ENCODE data around the gene FUS. TPM values are rescaled to one million over a fixed set of nuclear protein-coding genes. Genes with fewer than 3 reads are reported as not detected.

FUS gene
- total and polyA plus RNA-seq, 12 donors, result 12.7 to 536 (median 148) TPM

GRCh38 chr16:31225193-31225592 is 45.3 kb downstream of the FUS start:
- no peak for TF ChIP-seq CTCF (IDR thresholded peaks at IDR 0.05)
- TF ChIP-seq POLR2A (IDR thresholded peaks at IDR 0.05), result no peak
- no peaks in the 10 kb centered on the region for H3K36me3 ChIP-seq (replicated peaks in 1 of 2)
- 91 to 100% (median 97%) methylated on average over 3 of the region's 3 CpGs for WGBS, 4 donors
- intact Hi-C loops (cut with DNase I), result no loop called here
- no peaks in the 10 kb centered on the region for H3K4me1 ChIP-seq (replicated peaks in 1 of 2)
- no peak for DNase-seq
- H3K27ac ChIP-seq, result no peak overlapping the region
- no peaks in the 10 kb centered on the region for H3K9me3 ChIP-seq (replicated peaks in 1 of 3)
- H3K4me3 ChIP-seq, result no peak overlapping the region
- no peaks in the 10 kb centered on the region for H3K27me3 ChIP-seq

- Histone ChIP-seq H3K27me3 (no peaks in the 10 kb centered on the region), H3K27ac (no peak overlapping the region), H3K36me3 (replicated peaks in 1 of 2) (no peaks in the 10 kb centered on the region), H3K4me1 (replicated peaks in 1 of 2) (no peaks in the 10 kb centered on the region), H3K9me3 (replicated peaks in 1 of 3) (no peaks in the 10 kb centered on the region), H3K4me3 (no peak overlapping the region)
- no peak for DNase-seq
- no peak for TF ChIP-seq CTCF (IDR thresholded peaks at IDR 0.05)
- no peak for TF ChIP-seq POLR2A (IDR thresholded peaks at IDR 0.05)
- intact Hi-C loops (cut with DNase I), result no loop called here
- WGBS, 4 donors, result 94 to 99% (median 97%) methylated on average over 4 of the region's 4 CpGs
These were observed 48.3 kb downstream of the FUS start for GRCh38 chr16:31228206-31228605.

GRCh38 chr16:31229501-31229900 is 49.6 kb downstream of the FUS start:
- intact Hi-C loops (cut with DNase I), result no loop called here
- no peak overlapping the region for H3K4me3 ChIP-seq
- no peaks in the 10 kb centered on the region for H3K4me1 ChIP-seq (replicated peaks in 1 of 2)
- TF ChIP-seq CTCF (IDR thresholded peaks at IDR 0.05) (no peak), POLR2A (IDR thresholded peaks at IDR 0.05) (no peak)
- no peak overlapping the region for H3K27ac ChIP-seq
- no peak for DNase-seq
- H3K9me3 ChIP-seq (replicated peaks in 1 of 3), result no peaks in the 10 kb centered on the region
- H3K36me3 ChIP-seq (replicated peaks in 1 of 2), result no peaks in the 10 kb centered on the region
- WGBS, 4 donors, result 57 to 63% (median 59%) methylated on average over 10 of the region's 10 CpGs
- no peaks in the 10 kb centered on the region for H3K27me3 ChIP-seq

- H3K4me3 ChIP-seq, result no peak overlapping the region
- intact Hi-C loops (cut with DNase I), result no loop called here
- no peaks in the 10 kb centered on the region for H3K4me1 ChIP-seq (replicated peaks in 1 of 2)
- no peaks in the 10 kb centered on the region for H3K36me3 ChIP-seq (replicated peaks in 1 of 2)
- WGBS, 4 donors, result 81 to 88% (median 84%) methylated on average over 4 of the region's 4 CpGs
- TF ChIP-seq CTCF (IDR thresholded peaks at IDR 0.05) (no peak), POLR2A (IDR thresholded peaks at IDR 0.05) (no peak)
- H3K27ac ChIP-seq, result no peak overlapping the region
- no peaks in the 10 kb centered on the region for H3K9me3 ChIP-seq (replicated peaks in 1 of 3)
- no peaks in the 10 kb centered on the region for H3K27me3 ChIP-seq
- DNase-seq, result no peak
These were observed 58.1 kb downstream of the FUS start for GRCh38 chr16:31238041-31238440.

Small RNA genes lying within 50 kb of the gene (small RNA-seq; reads per million reads assigned to genes)
- gene AC009088.4, result 0 reads per million in 2 donors
- 0 reads per million in 2 donors for gene NDUFA3P6

Other genes with a start within 250 kb of the FUS start
- gene ORAI3, start 231.1 kb upstream of the FUS start, total RNA-seq, result 100 to 1,000 TPM in 1 of 9 donors, 10 to 100 TPM in 8; 25.6 to 101 (median 86.3) TPM
- 10 to 100 TPM; 19.5 to 60.5 (median 45.8) TPM for gene ORAI3, start 231.1 kb upstream of the FUS start, polyA plus RNA-seq
- 10 to 100 TPM in 6 of 9 donors, 1 to 10 TPM in 3; 2.3 to 23.0 (median 11.6) TPM for gene SETD1A, start 222.4 kb upstream of the FUS start, total RNA-seq
- 10 to 100 TPM in 2 of 3 donors, 1 to 10 TPM in 1; 8.7 to 40.1 (median 19.1) TPM for gene SETD1A, start 222.4 kb upstream of the FUS start, polyA plus RNA-seq
- gene HSD3B7, start 194.9 kb upstream of the FUS start, total RNA-seq, result 10 to 100 TPM in 8 of 9 donors, 1 to 10 TPM in 1; 2.7 to 78.8 (median 35.5) TPM
- 10 to 100 TPM; 11.1 to 46.3 (median 24.3) TPM for gene HSD3B7, start 194.9 kb upstream of the FUS start, polyA plus RNA-seq
- gene STX1B, start 169.5 kb upstream of the FUS start, total RNA-seq, result 1 to 10 TPM in 5 of 9 donors, under 1 TPM in 2, not detected in 2; 0.17 to 2.5 (median 2.0) TPM
- 1 to 10 TPM in 2 of 3 donors, under 1 TPM in 1; 0.71 to 5.3 (median 1.2) TPM for gene STX1B, start 169.5 kb upstream of the FUS start, polyA plus RNA-seq
- gene STX4, start 146.6 kb upstream of the FUS start, total RNA-seq, result 10 to 100 TPM; 25.0 to 99.5 (median 34.4) TPM
- gene STX4, start 146.6 kb upstream of the FUS start, polyA plus RNA-seq, result 100 to 1,000 TPM in 2 of 3 donors, 10 to 100 TPM in 1; 48.4 to 225 (median 152) TPM
- gene ZNF668, start 105.9 kb upstream of the FUS start, total RNA-seq, result 10 to 100 TPM in 8 of 9 donors, 1 to 10 TPM in 1; 2.4 to 29.5 (median 11.2) TPM
- gene ZNF668, start 105.9 kb upstream of the FUS start, polyA plus RNA-seq, result 10 to 100 TPM in 2 of 3 donors, 1 to 10 TPM in 1; 6.2 to 19.5 (median 11.7) TPM
- 10 to 100 TPM in 8 of 9 donors, 1 to 10 TPM in 1; 6.9 to 17.8 (median 13.9) TPM for gene ZNF646, start 105.7 kb upstream of the FUS start, total RNA-seq
- gene ZNF646, start 105.7 kb upstream of the FUS start, polyA plus RNA-seq, result 10 to 100 TPM in 1 of 3 donors, 1 to 10 TPM in 2; 3.1 to 15.4 (median 3.7) TPM
- gene PRSS53, start 91.2 kb upstream of the FUS start, total RNA-seq, result 1 to 10 TPM in 4 of 9 donors, under 1 TPM in 5; 0.18 to 3.0 (median 0.89) TPM
- gene PRSS53, start 91.2 kb upstream of the FUS start, polyA plus RNA-seq, result 10 to 100 TPM in 1 of 3 donors, 1 to 10 TPM in 1, under 1 TPM in 1; 0.29 to 11.0 (median 3.1) TPM
- 100 to 1,000 TPM in 7 of 9 donors, 10 to 100 TPM in 2; 38.6 to 267 (median 154) TPM for gene VKORC1, start 85.3 kb upstream of the FUS start, total RNA-seq
- 100 to 1,000 TPM in 1 of 3 donors, 10 to 100 TPM in 2; 69.5 to 120 (median 82.1) TPM for gene VKORC1, start 85.3 kb upstream of the FUS start, polyA plus RNA-seq
- 100 to 1,000 TPM in 5 of 9 donors, 10 to 100 TPM in 4; 27.0 to 181 (median 104) TPM for gene BCKDK, start 71.8 kb upstream of the FUS start, total RNA-seq
- gene BCKDK, start 71.8 kb upstream of the FUS start, polyA plus RNA-seq, result 10 to 100 TPM; 30.6 to 32.1 (median 30.6) TPM
- 10 to 100 TPM; 61.1 to 94.0 (median 83.5) TPM for gene KAT8, start 62.5 kb upstream of the FUS start, total RNA-seq
- gene KAT8, start 62.5 kb upstream of the FUS start, polyA plus RNA-seq, result 100 to 1,000 TPM in 1 of 3 donors, 10 to 100 TPM in 2; 45.0 to 148 (median 97.4) TPM
- 1 to 10 TPM in 1 of 9 donors, under 1 TPM in 4, not detected in 4; 0.41 to 1.8 (median 0.65) TPM for gene PRSS8, start 44.4 kb upstream of the FUS start, total RNA-seq
- gene PRSS8, start 44.4 kb upstream of the FUS start, polyA plus RNA-seq, result under 1 TPM in 2 of 3 donors, not detected in 1; 0.16 to 0.20 TPM
- 10 to 100 TPM in 1 of 9 donors, 1 to 10 TPM in 7, under 1 TPM in 1; 0.89 to 18.3 (median 7.3) TPM for gene PRSS36, start 30.1 kb upstream of the FUS start, total RNA-seq
- 10 to 100 TPM in 1 of 3 donors, 1 to 10 TPM in 2; 1.0 to 17.7 (median 8.2) TPM for gene PRSS36, start 30.1 kb upstream of the FUS start, polyA plus RNA-seq
- gene PYCARD, start 22.6 kb downstream of the FUS start, total RNA-seq, result 10 to 100 TPM in 8 of 9 donors, 1 to 10 TPM in 1; 9.6 to 54.4 (median 23.6) TPM
- 10 to 100 TPM in 2 of 3 donors, 1 to 10 TPM in 1; 3.2 to 31.7 (median 30.7) TPM for gene PYCARD, start 22.6 kb downstream of the FUS start, polyA plus RNA-seq
- under 1 TPM in 3 of 9 donors, not detected in 6; 0.04 to 0.24 (median 0.06) TPM for gene TRIM72, start 34.0 kb downstream of the FUS start, total RNA-seq
- gene TRIM72, start 34.0 kb downstream of the FUS start, polyA plus RNA-seq, result under 1 TPM in 2 of 3 donors, not detected in 1; 0.03 to 0.08 TPM
- gene PYDC1, start 37.0 kb downstream of the FUS start, total RNA-seq, result not detected
- gene PYDC1, start 37.0 kb downstream of the FUS start, polyA plus RNA-seq, result not detected
- 10 to 100 TPM in 7 of 9 donors, 1 to 10 TPM in 2; 1.7 to 35.4 (median 21.6) TPM for gene ITGAM, start 79.8 kb downstream of the FUS start, total RNA-seq
- gene ITGAM, start 79.8 kb downstream of the FUS start, polyA plus RNA-seq, result 10 to 100 TPM in 1 of 3 donors, 1 to 10 TPM in 2; 4.8 to 12.5 (median 5.1) TPM
- 1 to 10 TPM; 1.4 to 8.1 (median 3.5) TPM for gene ITGAX, start 175.0 kb downstream of the FUS start, total RNA-seq
- 10 to 100 TPM in 1 of 3 donors, 1 to 10 TPM in 2; 1.7 to 84.9 (median 3.7) TPM for gene ITGAX, start 175.0 kb downstream of the FUS start, polyA plus RNA-seq
- under 1 TPM in 4 of 9 donors, not detected in 5; 0.04 to 0.35 (median 0.17) TPM for gene ITGAD, start 213.2 kb downstream of the FUS start, total RNA-seq
- under 1 TPM; 0.03 to 0.16 (median 0.09) TPM for gene ITGAD, start 213.2 kb downstream of the FUS start, polyA plus RNA-seq
- not detected for gene COX6A2, start 248.2 kb downstream of the FUS start, total RNA-seq
- gene COX6A2, start 248.2 kb downstream of the FUS start, polyA plus RNA-seq, result 1 to 10 TPM in 2 of 3 donors, not detected in 1; 2.8 to 5.2 TPM

All from adrenal gland (tissue), 12 donors.